Measurements from ENCODE around the gene ALOXE3.
A peak's percentile ranks its signal among the peaks of the same experiment; 100 is the strongest.
"Not testable (repeated sequence)": the region's sequence is repeated elsewhere in the genome, so short reads cannot be mapped to it uniquely, and the experiment has no call there.

The ALOXE3 gene

GRCh38 chr17:8122422-8122923 lies 4.2 kb upstream of the ALOXE3 start:
- no peak for DNase-seq (ENCODE audit: low spot score)

DNA sequence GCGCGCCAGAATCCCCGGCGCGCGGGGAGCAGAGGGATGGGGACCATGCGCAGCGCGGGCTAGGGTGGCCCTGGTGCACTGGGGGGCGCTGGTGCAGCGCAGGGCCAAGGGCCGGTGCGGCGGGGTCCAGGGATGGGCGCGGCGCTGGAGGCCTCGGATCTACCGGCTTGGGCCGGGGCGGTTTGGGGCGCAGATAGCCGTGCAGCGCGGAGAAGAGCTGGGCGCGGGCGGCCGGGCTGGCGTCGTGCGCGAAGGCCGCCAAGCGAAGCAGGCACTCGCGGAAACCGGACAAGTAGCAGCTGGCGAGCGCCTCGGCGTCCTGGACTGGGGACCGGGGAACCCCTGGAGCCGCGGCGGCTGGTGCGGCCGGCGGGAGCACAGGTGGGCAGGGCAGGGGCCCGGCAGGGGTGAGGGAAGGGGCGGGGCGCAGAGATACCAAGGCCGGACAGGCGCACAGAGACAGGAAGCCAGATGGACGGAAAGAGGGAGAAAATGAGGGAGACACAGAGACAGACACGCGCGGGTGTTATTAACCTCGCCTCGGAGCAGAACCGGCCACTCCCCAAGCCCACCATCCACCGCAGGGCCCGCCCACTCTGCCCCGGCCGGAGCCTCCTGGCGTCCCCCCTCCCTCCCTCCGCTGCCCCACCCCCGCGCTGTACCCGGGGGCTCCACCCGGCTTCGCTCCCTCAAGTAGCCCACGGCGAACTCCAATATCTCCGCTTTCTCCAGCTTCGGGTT lies 3.5 kb upstream of the ALOXE3 start:
- no peak for DNase-seq (ENCODE audit: low spot score)

DNA sequence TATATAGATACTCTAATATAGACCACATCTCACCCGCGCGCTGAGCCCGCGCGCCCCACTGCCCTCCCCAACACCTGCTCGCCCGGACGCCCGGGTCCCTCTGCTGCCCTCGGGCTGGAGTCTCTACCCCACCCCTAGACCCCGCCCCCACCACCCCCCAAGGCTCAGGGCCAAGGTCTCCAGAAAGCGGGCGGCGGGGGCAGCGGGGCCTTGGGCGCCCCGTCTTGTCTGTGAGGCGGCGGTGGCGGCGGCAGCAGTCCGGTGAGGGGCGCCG lies 3.0 kb upstream of the ALOXE3 start:
- DNase-seq (ENCODE audit: low spot score) = no peak

DNA sequence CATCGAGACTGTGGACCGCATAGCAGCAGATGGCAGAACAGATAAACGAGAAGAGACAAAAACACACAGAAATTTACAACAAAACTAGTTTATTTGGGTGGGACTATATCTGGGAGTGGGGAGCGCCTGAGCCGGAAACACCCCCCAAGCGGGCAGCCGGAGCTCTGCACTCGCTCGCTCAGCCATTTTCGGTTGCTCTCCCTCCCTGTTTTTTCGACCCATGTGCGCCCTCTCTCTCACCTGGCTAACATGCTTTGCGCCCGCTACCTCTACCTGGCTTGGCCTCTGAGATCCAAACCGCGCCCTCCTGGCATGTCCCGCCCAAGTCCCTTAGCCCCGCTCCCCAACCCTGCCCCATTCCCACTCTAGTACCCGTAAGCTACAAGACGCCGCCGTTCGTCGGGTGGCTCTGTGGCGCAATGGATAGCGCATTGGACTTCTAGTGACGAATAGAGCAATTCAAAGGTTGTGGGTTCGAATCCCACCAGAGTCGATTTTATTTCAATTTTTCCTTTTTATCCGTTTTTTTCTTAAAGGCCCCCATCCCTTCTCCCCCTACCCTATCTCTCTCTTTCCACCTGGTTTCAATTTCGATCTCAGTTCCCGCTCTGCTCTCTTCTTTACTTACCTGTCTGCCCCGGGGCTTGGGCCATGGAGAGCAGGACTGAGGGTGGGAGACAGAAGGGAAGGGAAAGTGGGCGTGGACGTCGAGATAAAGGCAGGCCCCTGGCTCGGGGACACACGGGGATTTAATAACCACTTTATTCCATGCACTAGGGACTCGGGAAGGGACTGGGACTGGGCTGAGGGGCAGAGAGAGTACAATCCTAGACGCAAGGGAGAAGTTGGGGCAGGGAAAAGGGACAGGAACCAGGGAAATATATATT lies 2.4 kb upstream of the ALOXE3 start:
- DNase-seq (ENCODE audit: low spot score) = no peak

DNA sequence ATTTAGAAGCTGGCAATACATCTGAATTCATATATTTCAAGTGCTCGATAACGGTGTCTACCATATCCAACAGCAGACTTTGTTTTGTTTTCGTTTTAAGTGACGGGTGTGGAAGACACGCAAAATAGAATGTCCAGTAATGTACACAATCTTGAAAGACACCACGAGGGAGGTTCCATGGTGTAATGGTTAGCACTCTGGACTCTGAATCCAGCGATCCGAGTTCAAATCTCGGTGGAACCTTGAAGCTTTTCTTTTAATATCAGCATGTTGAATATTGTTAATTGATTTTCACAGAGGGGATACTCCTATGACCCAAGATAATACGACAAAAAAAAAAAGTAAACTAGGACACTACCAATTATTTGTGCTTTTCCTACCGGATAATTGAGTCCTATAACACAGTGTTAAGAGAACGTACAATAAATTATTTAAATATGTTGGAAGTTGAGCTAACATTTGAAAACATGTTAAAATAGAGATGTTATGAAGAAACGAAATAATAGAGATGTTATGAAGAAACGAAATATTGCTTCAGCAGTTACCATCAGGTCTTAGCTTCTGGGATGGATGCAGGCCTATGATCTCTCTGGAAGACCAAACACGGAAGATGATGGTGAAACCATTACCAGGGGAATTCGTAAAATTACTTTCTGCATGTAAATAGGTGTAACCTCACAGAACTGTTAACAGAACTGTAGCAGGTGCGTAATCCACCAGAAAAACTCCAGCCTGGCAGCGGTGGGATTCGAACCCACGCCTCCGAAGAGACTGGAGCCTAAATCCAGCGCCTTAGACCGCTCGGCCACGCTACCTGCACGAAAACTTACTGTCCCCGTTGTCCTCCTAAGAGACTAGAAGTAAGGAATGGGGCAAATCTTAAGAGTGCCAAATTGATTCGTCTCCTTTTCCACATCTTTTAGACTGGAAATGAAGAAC lies 1.5 kb upstream of the ALOXE3 start:
- DNase-seq (ENCODE audit: low spot score) = peak; percentile 85

- DNase-seq (ENCODE audit: low spot score) = peak; percentile 91
Observed at GRCh38 chr17:8118769-8119580, 661 bp upstream of the ALOXE3 start.

- DNase-seq (ENCODE audit: low spot score) = no peak
Observed at GRCh38 chr17:8117367-8117979, 841 bp downstream of the ALOXE3 start.

- no peak for DNase-seq (ENCODE audit: low spot score)
Observed at GRCh38 chr17:8116776-8117175, 1.5 kb downstream of the ALOXE3 start.

DNA sequence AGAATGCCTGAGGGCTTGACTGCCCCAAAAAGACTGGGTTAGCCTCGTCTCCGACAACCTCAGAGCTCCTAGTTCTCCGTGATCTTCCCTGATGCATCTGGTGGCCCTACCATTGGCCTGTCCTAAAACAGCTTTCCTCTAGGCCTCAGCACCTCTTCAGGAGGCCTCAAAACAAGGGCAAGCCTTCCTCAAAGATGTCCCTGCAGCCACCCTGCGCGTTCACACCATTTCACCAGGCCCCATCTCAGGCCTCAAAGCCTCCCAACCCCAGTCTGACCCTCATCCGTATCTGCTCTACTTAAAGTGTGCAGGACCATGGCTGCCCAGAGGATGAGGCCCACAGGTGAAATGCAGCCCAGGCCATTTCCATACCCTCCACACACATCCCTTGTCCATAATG lies 7.4 kb downstream of the ALOXE3 start:
- DNase-seq (ENCODE audit: low spot score) = no peak

- DNase-seq (ENCODE audit: low spot score) = no peak
Observed at GRCh38 chr17:8110456-8110804, 7.9 kb downstream of the ALOXE3 start.

GRCh38 chr17:8109661-8110455 lies 8.5 kb downstream of the ALOXE3 start:
- DNase-seq (ENCODE audit: low spot score) = no peak

GRCh38 chr17:8108972-8109660 lies 9.2 kb downstream of the ALOXE3 start:
- DNase-seq (ENCODE audit: low spot score) = no peak

- not testable (repeated sequence) for DNase-seq (ENCODE audit: low spot score)
Observed at GRCh38 chr17:8106980-8107379, 11.3 kb downstream of the ALOXE3 start.

- DNase-seq (ENCODE audit: low spot score) = no peak
Observed at GRCh38 chr17:8105957-8106398, 12.3 kb downstream of the ALOXE3 start.

- DNase-seq (ENCODE audit: low spot score) = no peak
Observed at GRCh38 chr17:8104911-8105310, 13.4 kb downstream of the ALOXE3 start.

GRCh38 chr17:8103549-8103948 lies 14.8 kb downstream of the ALOXE3 start:
- DNase-seq (ENCODE audit: low spot score) = no peak

DNA sequence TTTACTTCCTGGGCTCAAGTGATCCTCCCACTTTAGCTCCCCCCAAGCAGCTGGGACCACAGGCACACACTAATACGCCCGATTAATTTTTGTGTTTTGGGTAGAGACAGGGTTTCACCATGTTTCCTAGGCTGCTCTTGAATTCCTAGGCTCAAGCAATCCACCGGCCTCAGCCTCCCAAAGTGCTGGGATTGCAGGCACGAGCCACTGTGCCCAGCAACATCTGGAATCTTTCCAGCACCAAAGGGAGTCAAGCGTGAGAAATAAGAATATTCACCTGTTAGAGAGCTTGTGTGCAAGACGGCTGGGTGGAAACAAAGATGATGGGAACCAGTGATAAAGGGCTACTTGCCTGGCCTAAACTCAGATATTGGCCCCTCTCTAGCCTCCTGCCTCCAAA lies 16.6 kb downstream of the ALOXE3 start:
- DNase-seq (ENCODE audit: low spot score) = no peak

- no peak for DNase-seq (ENCODE audit: low spot score)
Observed at GRCh38 chr17:8100763-8101162, 17.6 kb downstream of the ALOXE3 start.

DNA sequence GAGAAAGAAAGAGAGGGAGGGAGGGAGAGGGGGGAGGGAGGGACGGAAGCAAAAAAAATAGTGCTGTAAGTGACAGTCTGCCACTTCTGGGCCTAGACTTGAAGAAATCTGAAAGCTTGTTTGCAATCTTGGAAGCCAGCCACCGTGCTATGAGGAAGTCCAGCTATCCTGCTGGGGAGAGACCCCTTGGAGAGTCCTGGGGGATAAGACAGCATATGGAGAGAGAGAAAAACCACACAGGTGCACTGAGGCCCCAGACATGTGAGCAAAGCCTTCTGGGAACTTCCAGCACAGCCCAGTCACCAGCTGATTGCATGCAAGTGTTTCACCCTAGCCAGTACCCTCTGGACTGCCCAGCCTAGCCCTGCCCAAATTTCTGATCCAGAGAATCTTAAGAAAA lies 18.2 kb downstream of the ALOXE3 start:
- no peak for DNase-seq (ENCODE audit: low spot score)

DNA sequence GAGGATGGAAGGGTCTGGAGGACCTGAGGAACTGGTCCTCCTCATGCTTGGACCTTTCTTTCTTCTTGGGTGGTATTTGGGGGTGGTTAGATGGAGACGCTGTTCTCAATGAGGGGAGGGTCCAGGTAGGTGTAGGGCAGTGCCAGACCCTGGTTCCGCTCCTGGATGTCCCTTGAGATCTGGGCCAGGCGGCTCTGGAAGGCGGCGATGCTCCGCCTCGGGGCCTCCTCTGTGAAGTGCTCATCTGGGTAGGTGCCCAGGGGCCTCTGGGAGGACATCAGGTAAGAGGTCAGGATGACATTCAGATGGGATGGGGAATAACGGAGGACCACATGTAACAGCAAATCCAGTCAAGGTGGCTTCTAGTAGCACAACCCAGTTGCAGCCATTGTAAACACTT lies 21.8 kb downstream of the ALOXE3 start:
- DNase-seq (ENCODE audit: low spot score) = no peak

Measured in left forelimb (tissue), 1 donor.